A549 (cell line): Measurements from ENCODE around the gene TUT1. TPM values are rescaled to one million over a fixed set of nuclear protein-coding genes. Genes with fewer than 3 reads are reported as not detected.
"Not testable (repeated sequence)": the region's sequence is repeated elsewhere in the genome, so short reads cannot be mapped to it uniquely, and the experiment has no call there.

ENCODE experiments used
- ATAC-seq, 2 experiments: fragments of 200-7000 bp in 1 of 2; fragments of >200 bp in 1 of 2; cut with Nextera tagmentation in 1 of 2; cut with Tn5 transposase in 1 of 2; 3 replicates each; pipeline versions ENCODE4 v1.8.0 to v1.9.1; 2018 to 2020; ENCODE audit warnings: mild to moderate bottlenecking in 1 of 2, moderate library complexity in 1 of 2
- CTCF ChIA-PET: fragments of 300-600 bp; sonication (Branson Sonifier 250); formaldehyde crosslinking; extraction: SDS; loops from one replicate; lab custom pipeline; 2021; ENCODE audit warnings: antibody characterized with exemption, inconsistent platforms; lab: Yijun Ruan, JAX
- POLR2A ChIA-PET: fragments of 350-600 bp; formaldehyde crosslinking; extraction: SDS; loops from one replicate; lab custom pipeline; 2021; ENCODE audit warnings: antibody characterized with exemption, inconsistent platforms; lab: Yijun Ruan, JAX
- DNase-seq, 2 experiments: peaks; one replicate each; pipeline versions ENCODE4 v3.0.0 to v3.0.0-alpha.2; 2011 to 2016; ENCODE audit warnings: low read depth in 1 of 2, low spot score in 1 of 2
- FAIRE-seq: peaks from 2 replicates; lab custom pipeline; 2011; peaks lifted over from hg19 to GRCh38; lab: Jason Lieb, UNC
- H3K27ac ChIP-seq, 2 experiments: fragments of >200 bp; sonication (Bioruptor Twin); formaldehyde crosslinking; 3 replicates each; pipeline ENCODE4 v1.5.1; 2016 to 2017
- H3K4me1 ChIP-seq: fragments of >200 bp; sonication (Bioruptor Twin); formaldehyde crosslinking; 3 replicates; pipeline ENCODE4 v1.6.1; 2016
- H3K4me2 ChIP-seq: fragments of >200 bp; sonication (Bioruptor Twin); formaldehyde crosslinking; 3 replicates; pipeline ENCODE4 v1.6.1; 2016
- H3K4me3 ChIP-seq: fragments of >200 bp; sonication (Bioruptor Twin); formaldehyde crosslinking; 3 replicates; pipeline ENCODE4 v1.5.1; 2016
- H3K9me3 ChIP-seq: fragments of >200 bp; sonication (Bioruptor Twin); formaldehyde crosslinking; 3 replicates; pipeline ENCODE4 v1.6.1; 2016
- E2F6 ChIP-seq: IDR thresholded peaks from 2 replicates; pipeline ENCODE4 v1.6.1; 2012; ENCODE audit warnings: low read depth, borderline replicate concordance
- EP300 ChIP-seq, 2 experiments: fragments of >200 bp; sonication (Bioruptor Twin); formaldehyde crosslinking; IDR thresholded peaks; 2 replicates in 1 of 2; 3 replicates in 1 of 2; pipeline ENCODE4 v1.6.1; 2016 to 2017
- FOSB ChIP-seq: fragments of 250-450 bp; sonication (Bioruptor Pico); IDR thresholded peaks from 2 replicates; pipeline ENCODE4 v1.5.0; 2020; ENCODE audit warnings: mild to moderate bottlenecking, moderate library complexity
- FOSL2 ChIP-seq, 2 experiments: fragments of 450-650 bp in 1 of 2; fragments of >200 bp in 1 of 2; sonication (Bioruptor Twin) in 1 of 2; formaldehyde crosslinking; IDR thresholded peaks; 2 replicates each; pipeline versions ENCODE4 v1.5.0 to v1.6.1; 2016 to 2020; ENCODE audit warnings: mild to moderate bottlenecking in 1 of 2, moderate library complexity in 1 of 2
- GATA3 ChIP-seq: IDR thresholded peaks from 2 replicates; pipeline ENCODE4 v1.6.1; 2012; ENCODE audit warnings: borderline replicate concordance
- HDAC2 ChIP-seq: fragments of 200-600 bp; sonication (generic); IDR thresholded peaks from 2 replicates; pipeline ENCODE4 v1.6.1; 2016
- JUNB ChIP-seq: fragments of >200 bp; sonication (Bioruptor Twin); formaldehyde crosslinking; IDR thresholded peaks from 2 replicates; pipeline ENCODE4 v1.6.1; 2016
- MAZ ChIP-seq: fragments of 150-350 bp; IDR thresholded peaks from 2 replicates; pipeline ENCODE4 v1.6.1; 2014; ENCODE audit warnings: antibody characterized with exemption, low read depth, low read length, borderline replicate concordance
- NR3C1 ChIP-seq: fragments of >200 bp; sonication (Bioruptor Twin); formaldehyde crosslinking; IDR thresholded peaks from 3 replicates; pipeline ENCODE4 v1.6.1; 2017
- POLR2AphosphoS2 ChIP-seq: conservative IDR thresholded peaks from 2 replicates; pipeline ENCODE4 v1.6.1; 2012; ENCODE audit warnings: low read length, improper control_type of control experiment, inconsistent platforms
- RARB ChIP-seq: fragments of 250-450 bp; sonication (Bioruptor Pico); IDR thresholded peaks from 2 replicates; pipeline ENCODE4 v1.8.0; 2021; ENCODE audit warnings: mild to moderate bottlenecking, moderate library complexity
- ZC3H11A ChIP-seq: fragments of 450-650 bp; IDR thresholded peaks from 2 replicates; pipeline ENCODE4 v1.6.1; 2014; ENCODE audit warnings: antibody characterized with exemption, mild to moderate bottlenecking
- WGBS: methylation state at CpG from one replicate; pipeline ENCODE4 v1.1.6; 2017; ENCODE audit errors: missing lambda C conversion rate; 5-methylcytosine and 5-hydroxymethylcytosine counted together
- polyA plus RNA-seq, 4 experiments: library from polyadenylated mRNA; depleted of rRNA in 3 of 4; stranded (reverse); fragments of >200 nt; fragmentation: RNase III in 1 of 4; extraction: RNeasy Plus Mini Kit Qiagen cat#74134 plus additional on column Dnase treatment in 1 of 4; gene quantifications; 2 replicates in 3 of 4; 3 replicates in 1 of 4; pipeline ENCODE4 v1.2.3, GENCODE V29; 2011 to 2017
- TF ChIP-seq, protein P1 (sequence below): fragments of 250-450 bp; sonication (Bioruptor Pico); IDR thresholded peaks from 2 replicates; pipeline ENCODE4 v1.5.0; 2021; ENCODE audit warnings: mild to moderate bottlenecking, moderate library complexity, borderline replicate concordance
- TF ChIP-seq, protein P2 (sequence below): IDR thresholded peaks from 2 replicates; pipeline ENCODE4 v1.6.1; 2012

The TUT1 gene
- polyA plus RNA-seq, 2 of the 4 experiments (the other 2 are of a cell fraction): 11.1 to 15.5 TPM

GRCh38 chr11:62552485-62553079, 38.7 kb downstream of the TUT1 start:
- ChIA-PET POLR2A (interaction anchor here (1.2 to 4.1 kb wide), 6 partner anchors 9 to 201 kb away, joined by 4 to 31 read pairs (median 6); partner anchors contain the start of genes EEF1G, TUT1 and ZBTB3), CTCF (interaction anchor here (0.8 to 12.6 kb wide), 13 partner anchors 8 to 185 kb away, joined by 3 to 296 read pairs (median 4); partner anchors contain the start of genes AHNAK and SCGB1A1)
- no peaks in the 10 kb centered on the region for H3K9me3 ChIP-seq
- H3K4me3 ChIP-seq: peak overlapping the region; percentile 9; the same call in 1 of the 3 replicates
- peaks cover 83% of the 10 kb centered on the region for H3K4me1 ChIP-seq
- TF ChIP-seq, protein P1, sequence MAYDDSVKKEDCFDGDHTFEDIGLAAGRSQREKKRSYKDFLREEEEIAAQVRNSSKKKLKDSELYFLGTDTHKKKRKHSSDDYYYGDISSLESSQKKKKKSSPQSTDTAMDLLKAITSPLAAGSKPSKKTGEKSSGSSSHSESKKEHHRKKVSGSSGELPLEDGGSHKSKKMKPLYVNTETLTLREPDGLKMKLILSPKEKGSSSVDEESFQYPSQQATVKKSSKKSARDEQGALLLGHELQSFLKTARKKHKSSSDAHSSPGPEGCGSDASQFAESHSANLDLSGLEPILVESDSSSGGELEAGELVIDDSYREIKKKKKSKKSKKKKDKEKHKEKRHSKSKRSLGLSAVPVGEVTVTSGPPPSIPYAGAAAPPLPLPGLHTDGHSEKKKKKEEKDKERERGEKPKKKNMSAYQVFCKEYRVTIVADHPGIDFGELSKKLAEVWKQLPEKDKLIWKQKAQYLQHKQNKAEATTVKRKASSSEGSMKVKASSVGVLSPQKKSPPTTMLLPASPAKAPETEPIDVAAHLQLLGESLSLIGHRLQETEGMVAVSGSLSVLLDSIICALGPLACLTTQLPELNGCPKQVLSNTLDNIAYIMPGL (CRISPR knock-in tag): no peak
- TF ChIP-seq NR3C1: no peak
- TF ChIP-seq FOSB (CRISPR knock-in tag): no peak
- no peak for TF ChIP-seq ZC3H11A
- TF ChIP-seq JUNB: no peak
- TF ChIP-seq HDAC2: no peak
- TF ChIP-seq FOSL2 (IDR thresholded peaks at IDR 0.05): no peak
- TF ChIP-seq FOSL2 (CRISPR knock-in tag; IDR thresholded peaks at IDR 0.05): no peak
- TF ChIP-seq RARB (CRISPR knock-in tag): no peak
- TF ChIP-seq POLR2AphosphoS2: no peak
- no peak for TF ChIP-seq EP300 (IDR thresholded peaks at IDR 0.05)
- DNase-seq (no peak), FAIRE-seq (no peak), ATAC-seq (no peak)
- peak overlapping the region; percentile 86 for H3K4me2 ChIP-seq
- 35% methylated on average over 4 of the region's 4 CpGs for WGBS
- H3K27ac ChIP-seq: peak overlapping the region; percentile 90 to 94

GRCh38 chr11:62550478-62550877, 40.8 kb downstream of the TUT1 start:
- FAIRE-seq, H3K4me3 ChIP-seq, ATAC-seq, H3K4me2 ChIP-seq, DNase-seq, H3K9me3 ChIP-seq, POLR2A ChIA-PET: not testable (repeated sequence)
- CTCF ChIA-PET: interaction anchor here (0.6 to 12.6 kb wide), 9 partner anchors 9 to 156 kb away, joined by 3 to 296 read pairs (median 6); partner anchors contain the start of genes AHNAK and SCGB1A1
- WGBS: 87% methylated on average over 2 of the region's 2 CpGs
- H3K4me1 ChIP-seq: peaks cover 66% of the 10 kb centered on the region
- H3K27ac ChIP-seq: peak overlapping the region in 1 of 2 experiments; percentile 97; a peak in 3 of 6 replicates

DNA sequence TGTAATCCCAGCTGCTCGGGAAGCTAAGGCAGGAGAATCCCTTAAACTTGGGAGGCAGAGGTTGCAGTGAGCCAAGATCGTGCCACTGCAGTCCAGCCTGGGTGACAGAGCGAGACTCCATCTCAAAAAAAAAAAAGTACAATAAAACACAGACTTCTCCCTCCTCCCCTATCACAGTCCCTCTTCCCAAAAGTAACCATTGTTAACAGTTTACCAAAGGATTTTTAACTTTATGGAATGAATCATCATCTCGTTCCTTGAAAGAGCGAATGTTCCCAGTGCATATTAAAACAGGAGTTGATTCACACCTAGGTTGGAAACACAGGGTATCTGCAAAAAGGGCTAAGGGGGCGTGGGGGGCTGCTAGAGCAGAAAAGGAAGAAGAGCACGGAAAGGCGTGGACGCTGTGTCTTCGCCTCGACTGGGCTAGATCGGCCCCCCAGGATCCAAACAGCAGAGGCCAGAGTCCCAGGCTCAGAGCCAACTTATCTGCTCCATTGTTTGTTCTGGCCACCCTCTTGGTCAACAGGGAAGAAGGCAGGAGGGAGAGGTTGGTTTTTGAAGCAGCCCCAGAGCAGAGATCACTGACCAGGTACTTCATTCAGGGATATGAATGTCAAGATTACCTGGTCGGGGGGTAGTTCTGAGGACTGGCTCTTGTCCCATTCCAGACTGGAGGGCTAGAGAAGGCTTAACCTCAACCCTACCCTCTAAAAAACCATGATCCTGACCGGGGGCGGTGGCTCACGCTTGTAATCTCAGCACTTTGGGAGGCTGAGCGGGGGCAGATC, 42.6 kb downstream of the TUT1 start:
- Histone ChIP-seq H3K4me3 (no peak overlapping the region), H3K27ac (peak overlapping the region; percentile 97 to 98), H3K4me2 (peak overlapping the region; percentile 96), H3K9me3 (no peaks in the 10 kb centered on the region), H3K4me1 (peaks cover 57% of the 10 kb centered on the region)
- POLR2A ChIA-PET: no interaction called here
- CTCF ChIA-PET: interaction anchor here (0.6 to 13.4 kb wide), 10 partner anchors 7 to 167 kb away, joined by 3 to 296 read pairs (median 4); no protein-coding TSS in a partner anchor
- 22% methylated on average over 17 of the region's 17 CpGs for WGBS
- peak; percentile 28 to 56 for DNase-seq
- FAIRE-seq: no peak
- no peak for ATAC-seq
- TF ChIP-seq, protein P2, sequence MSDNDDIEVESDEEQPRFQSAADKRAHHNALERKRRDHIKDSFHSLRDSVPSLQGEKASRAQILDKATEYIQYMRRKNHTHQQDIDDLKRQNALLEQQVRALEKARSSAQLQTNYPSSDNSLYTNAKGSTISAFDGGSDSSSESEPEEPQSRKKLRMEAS: peak; percentile 76
- TF ChIP-seq MAZ (no peak), E2F6 (0 out of 2 replicates have a peak, but pooled peaks have one; percentile 42), GATA3 (peak; percentile 36; the same call in 1 of the 2 replicates)
- TF ChIP-seq, protein P1 (CRISPR knock-in tag): no peak
